HG02840 (cell line): Measurements from ENCODE around the gene PPP3CA.
"Not testable (repeated sequence)": the region's sequence is repeated elsewhere in the genome, so short reads cannot be mapped to it uniquely, and the experiment has no call there.

Source experiments
- ATAC-seq: cut with Tn5 transposase; IDR thresholded peaks from one replicate; pipeline ENCODE4 v1.9.1; 2021; ENCODE audit warnings: mild to moderate bottlenecking, moderate library complexity, moderate number of reproducible peaks; ENCODE audit not compliant: unreplicated experiment, low FRiP score

Gene PPP3CA

DNA sequence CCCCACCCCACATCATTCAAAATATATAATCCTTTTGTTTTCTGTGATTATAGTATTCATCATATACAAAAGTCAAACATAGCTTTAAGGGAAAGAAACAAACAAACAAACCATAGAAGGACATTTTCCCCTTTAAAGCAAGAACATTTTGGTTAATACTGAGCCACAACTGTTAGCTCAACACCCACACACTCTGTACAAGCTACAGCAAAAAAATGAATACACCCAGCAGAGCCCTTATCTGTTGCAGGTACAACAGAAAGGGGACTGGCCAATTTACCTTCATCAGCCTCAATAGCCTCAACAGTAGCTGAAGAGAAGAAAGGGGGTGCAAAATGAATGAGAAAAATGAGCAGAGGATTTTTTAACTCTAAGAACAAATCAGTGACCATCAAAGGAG, 318.4 kb downstream of the PPP3CA start:
- ATAC-seq: no peak

DNA sequence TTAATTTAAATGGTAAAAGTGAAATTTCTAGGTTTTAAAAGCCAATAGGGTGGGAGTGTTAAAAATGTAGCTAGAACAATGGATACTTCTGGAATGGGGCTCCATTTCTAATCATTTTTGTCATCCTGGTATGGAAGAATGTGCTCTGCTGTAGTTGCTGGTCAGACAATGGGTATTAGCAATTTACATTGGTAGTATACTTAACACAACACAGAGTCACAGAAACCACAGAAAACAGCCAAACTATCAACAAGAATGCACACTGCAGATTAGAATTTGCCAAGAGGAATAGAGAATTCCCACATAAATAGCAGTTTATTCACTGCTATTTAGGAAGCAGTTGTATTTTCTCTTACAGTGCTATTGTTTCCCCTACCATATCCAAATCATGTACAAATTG, 319.6 kb downstream of the PPP3CA start:
- ATAC-seq: no peak

DNA sequence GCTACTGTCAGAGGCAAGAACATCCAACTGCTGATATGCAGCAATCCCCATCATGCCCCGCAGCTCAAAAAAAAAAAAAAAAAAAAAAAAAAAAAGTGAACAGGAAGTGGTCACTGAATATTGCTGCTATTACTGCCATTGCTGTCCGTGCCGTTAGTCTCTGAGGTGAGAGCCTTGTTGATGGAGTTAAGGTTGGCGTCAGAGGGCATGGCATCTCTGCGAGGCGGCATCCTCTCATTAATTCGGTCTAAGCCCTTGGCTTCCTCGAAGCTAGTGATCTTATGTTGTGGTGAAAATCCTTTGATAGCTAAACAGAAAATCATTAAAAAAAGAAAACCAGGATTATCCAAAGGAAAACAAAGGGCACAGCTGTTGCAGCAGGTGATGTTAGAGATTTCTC, 321.6 kb downstream of the PPP3CA start:
- no peak for ATAC-seq

DNA sequence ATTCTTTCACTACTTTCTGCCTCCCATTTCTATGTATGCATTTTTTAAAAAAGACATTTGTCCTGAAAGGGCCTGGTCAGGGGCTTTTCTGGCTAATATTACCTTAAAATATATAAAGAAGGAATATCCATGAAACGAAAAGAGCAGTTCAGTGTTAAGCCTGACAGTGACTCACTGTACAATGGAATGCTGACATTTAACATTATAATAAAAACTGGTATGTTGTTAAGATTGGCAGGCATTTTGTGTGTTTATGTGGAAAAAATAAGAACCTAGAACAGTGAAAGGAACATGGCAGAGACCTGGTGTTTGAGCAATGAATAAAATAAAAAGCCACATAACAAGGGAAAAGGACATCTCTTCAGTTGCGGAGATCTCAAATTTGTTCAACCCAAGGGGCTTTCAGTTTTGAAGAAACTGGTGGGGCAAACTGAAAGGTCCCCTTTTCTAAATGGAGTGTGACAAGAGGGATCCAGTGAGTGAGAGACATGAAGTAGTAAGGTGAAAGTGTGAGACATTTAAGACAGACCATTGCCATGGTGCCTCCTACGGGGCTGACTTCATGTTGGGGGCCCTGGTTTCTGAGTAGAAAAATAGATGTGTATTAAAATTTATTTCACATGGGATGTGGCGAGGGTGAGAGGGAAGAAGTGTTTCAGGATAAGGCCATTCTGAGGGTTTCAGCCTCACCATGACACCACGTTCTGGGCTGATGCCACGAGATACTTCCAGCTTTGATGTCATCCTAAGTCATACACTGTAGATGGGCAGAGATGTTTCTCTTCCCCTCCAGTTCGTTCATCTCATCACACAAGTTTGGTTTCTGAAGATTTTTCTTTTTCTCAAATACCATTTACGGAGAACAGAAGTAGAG, 324.9 kb downstream of the PPP3CA start:
- no peak for ATAC-seq

DNA sequence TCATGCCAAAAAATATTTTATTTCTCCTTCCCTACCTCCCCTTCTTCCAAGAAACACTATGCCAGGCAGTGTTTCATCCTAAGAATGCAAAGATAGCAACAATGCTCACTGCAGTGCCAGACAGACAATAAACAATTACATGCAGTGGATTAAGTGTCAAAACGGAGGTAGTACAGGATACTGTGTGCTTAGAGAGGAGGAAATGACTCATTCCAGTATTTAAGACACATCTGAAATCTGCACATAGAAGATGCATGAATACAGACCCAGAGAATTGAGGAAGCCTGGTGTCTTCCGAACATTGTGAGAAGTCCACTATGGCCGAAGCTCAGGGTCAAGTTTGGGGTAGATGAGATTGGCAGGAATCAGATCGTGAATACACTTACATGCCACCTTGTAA, 326.4 kb downstream of the PPP3CA start:
- ATAC-seq: peak; percentile 45

DNA sequence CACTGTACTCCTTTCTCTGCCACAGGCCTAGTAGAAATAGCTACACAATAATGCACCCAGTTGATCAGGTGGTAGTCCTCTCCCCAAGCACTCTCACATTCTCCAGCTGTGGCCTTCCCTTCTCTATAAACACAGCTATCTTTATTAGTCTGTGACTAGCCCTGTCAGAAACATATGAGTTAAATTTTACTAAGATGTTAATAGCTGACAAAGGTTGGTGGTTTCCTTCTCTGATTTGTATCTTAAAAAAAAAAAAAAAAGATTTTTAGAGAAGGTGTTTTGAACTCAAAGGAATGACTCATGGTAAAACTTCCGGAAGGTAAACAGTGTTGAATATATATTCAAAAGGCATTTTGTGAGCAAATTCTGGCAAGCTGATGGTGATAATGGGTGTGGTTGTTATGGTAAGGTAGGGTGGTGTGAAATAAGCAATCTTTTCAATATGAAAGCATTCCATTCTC, 327.4 kb downstream of the PPP3CA start:
- ATAC-seq: peak; percentile 69

DNA sequence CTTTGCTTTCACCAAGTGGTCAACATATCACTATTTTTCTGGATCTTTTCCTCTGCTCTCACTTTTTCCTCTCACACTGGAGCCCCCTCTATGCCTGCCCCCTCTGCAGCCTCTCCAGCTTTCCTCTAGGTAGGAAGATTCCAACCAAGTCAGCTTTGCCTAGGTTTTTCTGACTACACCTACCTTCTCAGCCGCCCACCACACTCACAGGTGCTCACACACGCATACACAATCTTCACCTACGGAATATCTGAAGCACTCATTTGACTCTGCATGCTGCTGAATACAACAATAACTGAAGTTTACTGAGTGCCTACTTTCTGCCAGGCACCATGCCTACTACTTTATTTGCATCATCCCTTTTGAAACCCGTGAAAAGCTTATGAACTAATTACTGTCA, 328.0 kb downstream of the PPP3CA start:
- ATAC-seq: no peak

DNA sequence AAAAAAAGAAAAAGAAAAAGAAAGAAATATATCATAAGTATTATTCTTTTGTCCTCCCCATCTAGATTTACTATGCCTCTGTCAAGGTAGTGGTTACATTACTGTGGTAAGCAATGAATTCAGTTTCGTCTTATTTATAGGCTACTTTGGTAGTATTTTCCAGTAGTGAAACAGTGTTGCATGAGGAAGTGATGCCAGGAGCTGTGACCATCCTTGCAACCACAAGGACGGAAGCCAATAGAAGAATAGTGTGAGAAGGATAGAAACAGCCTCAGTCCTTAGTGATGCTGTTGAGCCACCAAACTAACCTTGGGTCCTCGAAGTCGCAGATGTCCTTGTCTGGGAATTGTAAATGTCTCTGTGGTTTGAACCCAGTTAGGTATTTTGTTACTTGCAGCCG, 328.5 kb downstream of the PPP3CA start:
- ATAC-seq: peak; percentile 48

DNA sequence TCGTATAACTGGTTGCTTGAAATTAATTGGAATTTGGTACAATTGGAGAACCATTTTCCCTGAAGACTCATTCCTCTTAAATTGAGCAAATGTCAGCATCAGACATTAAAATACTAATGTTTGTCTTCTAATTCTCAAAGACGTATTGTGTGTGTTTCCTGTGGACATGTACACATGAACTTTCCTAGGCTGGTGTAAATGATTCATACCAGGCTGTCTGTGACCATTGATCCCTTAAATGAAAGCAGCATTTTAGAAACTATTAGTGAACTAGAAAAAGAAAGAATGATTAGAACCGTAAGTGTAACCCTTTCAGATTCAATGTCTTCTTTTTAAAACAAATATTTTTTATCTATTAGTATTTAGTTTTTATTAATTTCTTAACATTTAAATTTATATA, 332.9 kb downstream of the PPP3CA start:
- peak; percentile 42 for ATAC-seq

DNA sequence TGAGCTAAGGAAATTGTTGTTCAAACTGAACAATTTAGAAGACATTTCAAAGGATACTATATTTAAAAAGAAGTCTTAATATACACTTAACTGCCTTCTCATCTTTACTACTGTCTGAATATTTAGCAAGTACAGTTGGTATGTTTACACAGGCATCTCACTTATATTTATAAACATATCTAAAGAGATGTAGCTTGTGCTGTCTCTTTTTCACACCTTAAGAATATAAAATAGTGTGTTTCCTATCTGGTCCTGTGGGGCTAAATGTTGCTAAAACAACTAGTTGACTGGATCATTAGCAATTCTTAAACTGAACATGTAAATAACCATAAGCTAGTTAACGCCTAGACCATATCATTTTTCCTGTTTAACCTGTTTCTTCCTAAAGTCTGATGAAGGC, 336.3 kb downstream of the PPP3CA start:
- ATAC-seq: no peak

DNA sequence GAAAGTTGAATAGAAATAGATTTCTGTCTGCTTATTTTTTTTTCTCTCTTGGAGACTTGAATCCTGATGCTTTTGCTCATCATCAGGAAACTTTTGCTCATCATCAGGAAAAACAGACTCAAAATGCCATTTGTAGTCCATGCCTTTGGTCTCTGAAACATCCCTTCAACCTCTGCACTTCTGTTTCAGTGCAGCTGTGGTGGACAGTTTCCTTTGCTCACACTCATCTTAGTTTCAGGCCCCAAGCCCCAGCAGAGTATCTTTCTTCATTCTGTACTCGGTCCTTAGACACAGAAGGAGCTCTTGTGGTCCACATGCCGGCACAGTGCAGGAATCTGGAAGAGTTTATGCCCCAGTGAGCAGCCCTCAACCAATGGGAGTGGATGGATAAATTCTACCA, 337.9 kb downstream of the PPP3CA start:
- ATAC-seq: peak; percentile 58

DNA sequence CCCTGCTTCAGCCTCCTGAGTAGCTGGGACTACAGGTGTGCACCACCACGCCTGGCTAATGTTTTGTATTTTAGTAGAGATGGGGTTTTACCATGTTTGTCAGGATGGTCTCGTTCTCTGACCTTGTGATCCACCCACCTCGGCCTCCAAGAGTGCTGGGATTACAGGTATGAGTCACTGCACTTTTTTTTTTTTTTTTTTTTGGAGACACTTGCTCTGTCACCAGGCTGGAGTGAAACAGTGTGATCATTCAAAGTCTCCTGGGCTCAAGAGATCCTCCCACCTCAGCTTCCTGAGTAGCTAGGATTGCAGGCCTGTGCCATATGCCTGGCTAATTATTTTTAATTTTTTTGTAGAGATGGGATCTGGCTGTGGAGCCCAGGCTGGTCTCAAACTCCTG, 338.8 kb downstream of the PPP3CA start:
- no peak for ATAC-seq

DNA sequence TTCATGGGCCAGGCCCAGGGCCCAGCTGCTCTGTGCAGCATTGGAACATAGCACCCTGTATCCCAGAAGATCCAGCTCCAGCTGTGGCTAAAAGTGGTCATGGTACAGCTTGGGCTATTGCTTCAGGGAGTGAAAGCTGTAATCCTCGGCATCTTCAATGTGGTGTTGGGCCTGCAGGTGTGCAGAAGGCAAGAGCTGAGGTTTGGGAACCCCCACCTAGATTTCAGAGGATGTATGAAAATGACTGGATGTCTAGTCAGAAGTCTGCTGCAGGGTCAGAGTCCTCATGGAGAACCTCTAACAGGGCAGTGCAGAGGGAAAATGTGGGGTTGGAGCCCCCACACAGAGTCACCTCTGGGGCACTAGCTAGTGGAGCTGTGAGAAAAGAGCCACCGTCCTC, 341.7 kb downstream of the PPP3CA start:
- no peak for ATAC-seq

DNA sequence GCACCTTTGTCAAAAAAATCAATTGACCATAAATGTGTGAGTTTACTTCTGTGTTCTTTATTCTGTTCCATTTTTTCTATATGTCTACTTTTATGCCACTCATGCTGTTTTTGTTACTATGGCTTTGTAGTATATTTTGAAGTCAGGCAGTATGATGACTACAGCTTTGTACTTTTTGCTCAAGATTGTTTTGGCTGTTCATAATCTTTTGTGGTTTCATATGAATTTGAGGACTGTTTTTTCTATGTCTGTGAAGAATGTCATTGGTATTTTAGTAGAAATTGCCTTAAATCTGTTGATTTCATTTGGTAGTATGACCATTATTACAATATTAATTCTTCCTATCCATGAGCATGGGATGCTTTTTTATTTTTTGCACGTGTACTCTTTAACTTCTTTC, 346.8 kb downstream of the PPP3CA start:
- no peak for ATAC-seq

DNA sequence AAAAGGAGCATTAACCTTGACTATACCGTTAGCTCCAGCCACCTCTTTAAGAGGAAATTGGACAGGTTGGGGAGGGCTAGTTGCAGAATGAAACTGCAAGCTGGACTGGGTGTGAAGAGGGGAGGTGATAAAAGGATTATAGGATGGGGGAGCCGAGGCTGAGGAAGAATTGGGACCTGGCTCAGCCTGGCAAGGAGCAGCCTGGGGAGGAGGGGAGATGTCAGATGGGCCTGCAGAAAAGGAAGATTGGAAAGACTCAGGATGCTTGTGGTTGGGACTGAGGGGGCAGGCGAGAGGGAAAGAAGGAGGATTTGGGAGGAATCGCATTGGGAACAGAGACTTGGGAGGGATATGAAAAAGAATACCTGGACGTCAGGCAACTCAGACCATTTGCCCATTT, 351.7 kb downstream of the PPP3CA start:
- no peak for ATAC-seq

DNA sequence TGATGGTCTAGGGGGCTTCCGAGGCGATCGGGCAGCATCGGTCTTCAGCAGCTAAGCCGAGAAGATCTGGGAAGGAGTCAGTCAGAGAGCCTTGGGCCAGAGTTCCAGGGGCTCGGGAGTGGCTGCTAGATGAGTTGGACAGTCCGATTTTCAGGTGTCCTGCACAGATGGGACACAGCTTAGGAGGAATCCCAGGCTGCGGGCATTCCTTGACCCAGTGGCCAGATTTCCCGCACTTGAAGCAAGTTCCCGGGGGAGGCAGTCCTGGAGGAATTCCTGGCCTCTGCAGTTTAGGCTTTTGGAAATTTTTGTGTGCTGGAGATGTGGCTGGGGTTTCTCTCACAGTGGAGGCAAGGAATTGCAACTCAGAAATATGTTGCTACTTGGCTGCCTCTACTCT, 352.3 kb downstream of the PPP3CA start:
- not testable (repeated sequence) for ATAC-seq

DNA sequence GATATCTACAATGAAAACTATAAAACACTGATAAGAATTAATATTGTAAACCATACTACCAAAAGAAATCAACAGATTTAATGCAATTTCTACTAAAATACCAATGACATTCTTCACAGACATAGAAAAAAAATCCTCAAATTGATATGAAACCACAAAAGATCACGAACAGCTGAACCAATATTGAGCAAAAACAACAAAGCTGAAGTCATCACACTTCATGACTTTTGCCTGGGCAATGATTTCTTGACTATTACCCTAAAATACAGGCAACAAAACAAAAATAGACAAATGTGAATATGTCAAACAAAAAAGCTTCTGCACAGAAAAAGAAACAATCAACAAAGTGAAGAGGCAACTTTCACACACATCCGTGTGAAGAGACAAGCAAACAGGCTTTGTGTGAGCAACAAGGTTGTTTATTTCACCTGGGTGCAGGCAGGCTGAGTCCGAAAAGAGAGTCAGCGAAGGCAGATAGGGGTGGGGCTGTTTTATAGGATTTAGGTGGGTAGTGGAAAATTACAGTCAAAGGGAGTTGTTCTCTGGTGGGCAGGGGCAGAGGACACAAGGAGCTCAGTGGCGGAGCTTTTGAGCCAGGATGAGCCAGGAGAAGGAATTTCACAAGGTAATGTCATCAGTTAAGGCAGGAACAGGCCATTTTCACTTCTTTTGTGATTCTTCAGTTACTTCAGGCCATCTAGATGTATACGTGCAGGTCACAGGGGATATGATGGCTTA, 355.8 kb downstream of the PPP3CA start:
- ATAC-seq: not testable (repeated sequence)

DNA sequence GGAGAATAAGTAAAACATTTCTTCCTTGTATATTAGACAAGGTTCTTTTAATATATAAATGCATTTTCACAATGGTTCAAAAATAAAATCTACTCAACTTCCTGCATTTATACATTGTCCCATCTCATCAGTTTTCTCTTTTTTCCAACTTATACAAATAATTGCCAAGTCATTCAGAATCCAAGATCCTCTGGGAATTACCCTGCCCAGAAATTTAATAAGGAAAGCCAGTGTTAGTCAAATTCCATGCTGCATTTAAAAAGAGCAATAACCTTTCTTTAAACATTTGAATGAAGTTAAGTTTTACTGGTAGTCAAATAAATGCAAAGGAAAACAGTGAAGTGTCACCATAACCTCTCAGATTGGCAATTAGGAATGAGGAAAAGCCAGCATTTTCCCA, 357.9 kb downstream of the PPP3CA start:
- no peak for ATAC-seq

DNA sequence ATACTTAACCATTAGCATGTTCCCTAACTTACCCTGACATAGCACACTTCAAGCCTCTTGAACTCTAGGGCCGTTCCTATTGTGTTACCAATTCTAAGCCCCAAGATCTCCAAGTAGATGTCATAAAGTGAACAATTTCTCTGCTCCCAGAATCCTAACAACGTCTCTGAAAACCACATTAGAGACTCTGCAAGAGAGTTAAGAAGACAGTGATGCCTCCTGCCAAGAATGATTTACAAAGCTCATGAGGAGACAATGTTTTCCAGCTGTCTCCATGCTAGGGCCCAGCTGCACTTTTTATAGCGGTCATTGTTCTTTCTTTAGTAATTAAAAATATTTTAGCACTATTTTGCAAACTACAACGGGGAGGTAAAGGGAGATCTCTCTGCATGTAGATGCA, 358.4 kb downstream of the PPP3CA start:
- no peak for ATAC-seq

DNA sequence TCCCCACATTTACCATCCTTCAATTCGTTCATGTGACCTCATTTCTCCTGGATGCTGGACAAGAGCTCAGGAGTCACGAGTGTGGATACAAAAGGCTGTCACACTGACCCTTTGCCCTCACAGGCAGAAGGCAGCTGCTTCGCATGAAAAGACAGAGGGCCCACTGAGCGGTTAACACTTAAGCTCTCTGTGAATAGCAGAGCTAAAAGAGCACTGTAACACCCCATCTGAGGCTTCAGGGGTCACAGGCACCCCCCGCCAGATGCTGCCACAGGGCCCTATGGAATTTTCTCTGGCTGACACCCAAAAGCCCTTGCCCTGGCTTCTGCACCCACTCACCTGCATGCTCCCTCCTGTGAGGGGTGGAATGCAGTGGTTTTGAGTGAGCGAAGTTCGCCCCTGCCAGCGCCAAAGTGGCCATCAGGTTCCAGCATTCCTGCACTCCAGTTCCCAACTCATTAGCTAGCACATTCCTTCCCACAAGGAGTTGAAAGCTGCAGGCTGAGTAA, 360.9 kb downstream of the PPP3CA start:
- no peak for ATAC-seq

DNA sequence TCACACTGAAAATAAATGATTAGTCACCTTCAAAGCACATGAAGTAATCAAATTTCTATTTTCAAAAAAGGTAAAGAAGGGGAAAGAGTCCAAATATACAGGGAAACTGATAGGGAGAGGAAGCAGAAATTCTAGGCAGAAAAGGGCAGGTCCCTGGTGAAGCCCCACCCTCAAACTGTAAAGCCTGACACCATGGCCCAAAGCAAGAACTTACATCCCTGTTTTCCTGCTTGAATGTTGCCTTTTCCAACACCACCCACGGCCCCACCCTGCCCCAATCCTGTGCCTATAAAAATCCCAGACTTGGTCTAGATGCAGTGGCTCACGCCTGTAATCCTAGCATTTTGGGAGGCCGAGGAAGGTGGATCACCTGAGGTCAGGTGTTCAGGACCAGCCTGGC, 361.8 kb downstream of the PPP3CA start:
- ATAC-seq: no peak

DNA sequence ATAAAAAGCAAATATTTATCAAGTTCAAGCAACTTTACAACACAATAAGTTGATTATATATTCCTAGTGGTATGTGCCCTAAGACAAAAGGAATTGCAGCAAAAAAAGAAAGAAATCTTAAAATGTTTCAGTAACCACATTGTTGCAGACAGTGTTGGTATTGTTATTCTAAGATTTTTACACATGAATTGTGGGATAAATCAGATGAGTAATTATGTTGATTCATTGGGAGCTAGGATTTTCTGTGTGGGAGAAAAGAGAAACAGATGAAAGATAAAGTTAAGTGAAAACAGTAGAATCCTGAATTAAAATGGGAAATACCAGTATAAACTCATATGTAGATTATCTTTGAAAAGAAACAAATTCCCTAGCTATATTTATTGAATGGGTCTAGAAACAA, 362.4 kb downstream of the PPP3CA start:
- no peak for ATAC-seq
